Fibroblast of mammary gland (primary cell): ENCODE data around the gene BCL2L1.

Experiments used
- DNase-seq: peaks from one replicate; pipeline ENCODE4 v3.0.0-alpha.2; 2010; ENCODE audit warnings: low read depth
- H3K4me3 ChIP-seq: 2 replicates; pipeline ENCODE4 v1.5.1; 2011; ENCODE audit warnings: low read depth, mild to moderate bottlenecking, low read length, moderate library complexity; ENCODE audit not compliant: control insufficient read depth
- TF ChIP-seq, protein P1 (sequence below): conservative IDR thresholded peaks from 2 replicates; pipeline ENCODE4 v1.5.1; 2011; ENCODE audit warnings: low read depth, low read length, inconsistent platforms; ENCODE audit not compliant: control insufficient read depth, insufficient read depth

The BCL2L1 gene

DNA sequence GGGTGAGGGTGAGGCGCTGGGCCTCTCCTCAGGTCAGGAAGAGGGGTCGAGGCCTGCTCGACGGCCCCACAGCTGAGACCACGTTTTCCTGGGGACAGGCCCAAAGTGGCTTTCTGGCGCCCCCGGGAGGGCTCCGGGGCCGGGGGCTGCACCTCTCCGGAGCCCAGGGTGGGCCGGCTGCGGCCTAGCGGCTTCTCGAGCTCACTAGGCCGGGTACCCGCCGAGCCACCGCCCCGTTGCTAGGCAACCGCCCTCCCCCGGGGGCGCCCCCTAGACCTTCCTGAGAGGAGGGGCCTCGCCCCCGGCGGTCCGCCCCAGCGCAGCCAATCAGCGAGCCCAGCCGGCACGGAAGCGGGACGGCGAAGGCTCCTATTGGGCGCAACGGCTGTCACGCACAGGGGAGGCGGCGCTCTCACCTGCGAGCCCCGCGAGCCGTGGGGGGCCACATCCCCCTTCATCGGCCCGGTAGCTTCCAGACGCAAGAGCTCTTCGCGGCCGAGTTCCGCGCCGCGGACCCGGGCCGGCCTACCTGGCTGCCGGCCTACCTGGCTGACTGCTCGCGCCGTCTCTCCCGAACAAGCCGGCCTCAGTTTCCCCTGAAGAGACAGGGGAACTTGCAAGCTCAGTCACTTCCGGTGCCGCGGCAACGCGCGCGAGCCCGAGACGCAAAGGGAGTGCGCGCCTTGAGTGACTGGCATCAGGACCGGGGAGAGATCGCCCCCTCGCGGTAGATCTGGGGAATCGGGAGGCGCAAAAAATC is 831 bp upstream of the BCL2L1 start:
- TF ChIP-seq, protein P1, sequence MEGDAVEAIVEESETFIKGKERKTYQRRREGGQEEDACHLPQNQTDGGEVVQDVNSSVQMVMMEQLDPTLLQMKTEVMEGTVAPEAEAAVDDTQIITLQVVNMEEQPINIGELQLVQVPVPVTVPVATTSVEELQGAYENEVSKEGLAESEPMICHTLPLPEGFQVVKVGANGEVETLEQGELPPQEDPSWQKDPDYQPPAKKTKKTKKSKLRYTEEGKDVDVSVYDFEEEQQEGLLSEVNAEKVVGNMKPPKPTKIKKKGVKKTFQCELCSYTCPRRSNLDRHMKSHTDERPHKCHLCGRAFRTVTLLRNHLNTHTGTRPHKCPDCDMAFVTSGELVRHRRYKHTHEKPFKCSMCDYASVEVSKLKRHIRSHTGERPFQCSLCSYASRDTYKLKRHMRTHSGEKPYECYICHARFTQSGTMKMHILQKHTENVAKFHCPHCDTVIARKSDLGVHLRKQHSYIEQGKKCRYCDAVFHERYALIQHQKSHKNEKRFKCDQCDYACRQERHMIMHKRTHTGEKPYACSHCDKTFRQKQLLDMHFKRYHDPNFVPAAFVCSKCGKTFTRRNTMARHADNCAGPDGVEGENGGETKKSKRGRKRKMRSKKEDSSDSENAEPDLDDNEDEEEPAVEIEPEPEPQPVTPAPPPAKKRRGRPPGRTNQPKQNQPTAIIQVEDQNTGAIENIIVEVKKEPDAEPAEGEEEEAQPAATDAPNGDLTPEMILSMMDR, result peak; percentile 91
- DNase-seq, result peak; percentile 97
- peak overlapping the region; percentile 71 for H3K4me3 ChIP-seq

DNA sequence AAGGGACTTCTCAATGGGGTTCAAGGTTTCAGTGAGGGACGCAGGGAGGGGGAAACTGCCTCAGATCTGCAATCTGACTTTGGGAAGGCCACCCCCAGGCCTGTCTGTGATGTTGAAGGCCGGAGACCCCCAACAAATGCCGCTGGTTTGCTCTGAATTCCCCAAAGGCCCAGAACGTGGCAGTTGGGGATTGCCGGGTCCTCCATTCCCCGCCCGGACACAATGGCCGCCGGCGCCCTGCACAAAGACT is 326 bp upstream of the BCL2L1 start:
- TF ChIP-seq, protein P1, result no peak
- peak overlapping the region; percentile 71 for H3K4me3 ChIP-seq
- DNase-seq, result no peak

DNA sequence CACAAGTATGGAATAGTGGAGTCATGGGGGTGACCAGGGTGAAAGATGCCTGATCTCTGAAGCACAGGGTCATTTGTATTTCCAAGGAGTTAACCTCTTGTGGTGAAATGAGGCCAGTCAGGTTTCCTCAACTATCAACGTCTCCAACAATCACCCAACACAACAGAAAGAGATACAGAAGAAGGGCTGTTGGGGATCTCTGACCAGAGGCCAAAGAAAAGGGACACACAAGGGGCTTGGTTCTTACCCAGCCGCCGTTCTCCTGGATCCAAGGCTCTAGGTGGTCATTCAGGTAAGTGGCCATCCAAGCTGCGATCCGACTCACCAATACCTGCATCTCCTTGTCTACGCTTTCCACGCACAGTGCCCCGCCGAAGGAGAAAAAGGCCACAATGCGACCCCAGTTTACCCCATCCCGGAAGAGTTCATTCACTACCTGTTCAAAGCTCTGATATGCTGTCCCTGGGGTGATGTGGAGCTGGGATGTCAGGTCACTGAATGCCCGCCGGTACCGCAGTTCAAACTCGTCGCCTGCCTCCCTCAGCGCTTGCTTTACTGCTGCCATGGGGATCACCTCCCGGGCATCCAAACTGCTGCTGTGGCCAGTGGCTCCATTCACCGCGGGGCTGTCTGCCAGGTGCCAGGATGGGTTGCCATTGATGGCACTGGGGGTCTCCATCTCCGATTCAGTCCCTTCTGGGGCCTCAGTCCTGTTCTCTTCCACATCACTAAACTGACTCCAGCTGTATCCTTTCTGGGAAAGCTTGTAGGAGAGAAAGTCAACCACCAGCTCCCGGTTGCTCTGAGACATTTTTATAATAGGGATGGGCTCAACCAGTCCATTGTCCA is 1.0 kb downstream of the BCL2L1 start:
- peak overlapping the region; percentile 71 for H3K4me3 ChIP-seq
- TF ChIP-seq, protein P1, result no peak
- DNase-seq, result no peak

DNA sequence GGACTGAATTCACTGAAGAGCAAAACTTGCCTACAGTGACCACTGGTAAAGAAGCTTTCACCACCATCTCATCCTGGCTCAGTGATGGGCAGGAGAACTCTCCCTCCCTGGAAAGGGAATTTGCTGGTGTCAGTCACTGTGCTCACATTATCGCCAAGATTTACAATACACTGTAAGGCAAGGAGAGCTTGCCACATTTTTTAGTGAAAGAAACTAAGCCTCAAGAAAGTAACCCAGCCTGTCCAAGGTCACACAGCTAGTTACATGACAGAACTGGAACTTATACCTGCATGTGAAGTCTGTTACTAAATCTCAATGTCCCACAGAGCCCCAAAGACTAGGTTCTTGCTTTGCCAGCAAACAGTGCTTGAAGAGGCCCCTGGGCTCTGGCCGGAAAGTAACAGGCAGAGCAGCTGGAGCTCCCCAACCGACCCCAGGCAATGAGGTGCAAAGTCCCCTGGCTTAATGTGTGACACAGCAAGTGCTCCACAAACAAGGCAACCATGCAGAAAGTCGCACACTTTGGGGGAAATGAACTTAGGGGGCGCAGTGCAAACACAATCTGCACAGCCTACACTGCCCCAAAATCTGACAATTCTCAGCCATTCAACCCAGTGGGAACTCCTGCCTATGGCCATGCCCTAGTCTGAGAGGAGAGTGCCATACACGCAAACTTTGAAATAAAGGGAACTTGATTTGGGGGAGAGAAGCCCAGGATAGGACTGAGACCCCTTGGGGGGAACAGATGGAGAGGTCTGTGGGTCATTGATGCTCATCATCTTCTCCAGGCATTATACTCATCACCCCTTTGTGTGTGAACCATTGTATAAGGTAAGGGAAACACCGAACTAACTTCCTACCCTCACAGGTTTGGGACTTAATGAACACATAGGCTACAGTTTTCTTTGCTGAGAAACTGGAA is 1.9 kb downstream of the BCL2L1 start:
- TF ChIP-seq, protein P1, result no peak
- H3K4me3 ChIP-seq, result peak overlapping the region; percentile 71
- no peak for DNase-seq

DNA sequence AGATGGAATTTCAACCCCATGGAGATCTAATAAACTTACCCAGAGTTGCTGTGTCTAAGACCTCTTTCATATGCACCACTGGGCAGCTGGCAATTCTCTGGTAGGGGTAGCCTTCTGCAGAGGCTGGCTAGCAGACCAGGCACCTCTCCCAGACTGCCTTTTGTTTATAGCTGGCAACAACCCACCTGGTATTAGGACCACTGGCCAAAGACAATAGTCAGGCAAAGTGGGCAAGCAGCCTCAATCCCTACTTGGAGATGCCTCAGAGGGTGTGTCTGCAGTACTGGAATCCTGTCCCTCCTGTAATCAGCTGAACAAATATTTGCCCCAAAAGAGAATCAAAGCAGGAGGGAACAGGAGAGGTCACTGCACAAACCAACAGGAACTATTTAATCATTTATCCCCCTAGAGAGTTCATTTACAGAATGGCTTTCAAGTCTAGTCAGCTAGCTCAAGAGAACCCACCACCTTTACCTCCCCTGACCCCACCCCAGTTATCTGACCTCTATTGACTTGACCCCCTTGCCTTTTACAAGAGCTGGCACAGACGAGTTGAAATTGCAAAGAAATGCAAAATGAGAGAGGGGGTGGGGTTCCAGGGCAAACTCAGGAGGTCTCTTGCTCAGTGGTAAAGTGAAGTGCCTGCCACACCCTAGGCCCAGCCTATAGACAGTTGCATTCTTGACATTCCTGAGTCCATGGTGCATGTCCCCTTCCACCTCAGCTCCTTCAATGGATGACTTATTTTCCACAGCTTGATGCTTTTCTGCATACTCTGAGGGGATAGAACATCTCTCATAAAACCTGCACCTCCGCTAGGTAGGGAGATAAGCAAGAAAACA is 2.8 kb downstream of the BCL2L1 start:
- no peak for DNase-seq
- TF ChIP-seq, protein P1, result no peak
- peak overlapping the region; percentile 71 for H3K4me3 ChIP-seq
